OCI-LY1 (cell line): ENCODE data around the gene BFSP1.

Source experiments
- H2AFZ ChIP-seq: fragments of 200-600 bp; sonication (generic), shearing (Covaris generic); 2 replicates; pipeline ENCODE4 v1.6.0; 2014; ENCODE audit warnings: antibody characterized with exemption, mild to moderate bottlenecking, low read length
- H3F3A ChIP-seq: fragments of 200-600 bp; sonication (generic), shearing (Covaris generic); 2 replicates; pipeline ENCODE4 v1.6.0; 2014; ENCODE audit warnings: mild to moderate bottlenecking, antibody characterized with exemption, low read length, moderate library complexity; ENCODE audit not compliant: insufficient read depth
- H3K27ac ChIP-seq: fragments of 200-600 bp; sonication (generic); 2 replicates; pipeline ENCODE4 v1.5.1; 2014; ENCODE audit warnings: low read length, mixed run types, mild to moderate bottlenecking, low read depth; ENCODE audit not compliant: poor library complexity, severe bottlenecking
- H3K27me3 ChIP-seq: fragments of 200-600 bp; sonication (generic); 2 replicates; pipeline ENCODE4 v1.6.0; 2014; ENCODE audit warnings: antibody characterized with exemption, mild to moderate bottlenecking, low read length, moderate library complexity; ENCODE audit not compliant: insufficient read depth
- H3K36me3 ChIP-seq: fragments of 200-600 bp; sonication (generic); 2 replicates; pipeline ENCODE4 v1.6.1; 2014; ENCODE audit warnings: mild to moderate bottlenecking, antibody characterized with exemption, low read length, moderate library complexity, mixed read lengths; ENCODE audit not compliant: insufficient read depth
- H3K4me1 ChIP-seq: fragments of 200-600 bp; sonication (generic); 2 replicates; pipeline ENCODE4 v1.5.1; 2014; ENCODE audit warnings: mild to moderate bottlenecking, low read length, moderate library complexity; ENCODE audit not compliant: insufficient read depth, severe bottlenecking
- H3K4me2 ChIP-seq: fragments of 200-600 bp; sonication (generic), shearing (Covaris generic); 2 replicates; pipeline ENCODE4 v1.6.1; 2014; ENCODE audit warnings: low read length
- H3K4me3 ChIP-seq: fragments of 200-600 bp; sonication (generic); 2 replicates; pipeline ENCODE4 v1.5.1; 2014; ENCODE audit warnings: low read length, low read depth, mild to moderate bottlenecking, mixed read lengths; ENCODE audit not compliant: poor library complexity, severe bottlenecking
- H3K79me2 ChIP-seq: fragments of 200-600 bp; shearing (Covaris generic); 2 replicates; pipeline ENCODE4 v1.6.1; 2016; ENCODE audit warnings: mixed run types, low read length, mixed read lengths; ENCODE audit not compliant: insufficient read depth
- H3K9ac ChIP-seq: fragments of 200-600 bp; sonication (generic), shearing (Covaris generic); 2 replicates; pipeline ENCODE4 v1.6.1; 2014; ENCODE audit warnings: mild to moderate bottlenecking, low read length, mixed read lengths
- H3K9me2 ChIP-seq: fragments of 200-600 bp; sonication (generic), shearing (Covaris generic); 2 replicates; pipeline ENCODE4 v1.6.1; 2014; ENCODE audit warnings: low read depth, mild to moderate bottlenecking, low read length, mixed read lengths
- H3K9me3 ChIP-seq: fragments of 200-600 bp; shearing (Covaris generic); 2 replicates; pipeline ENCODE4 v1.6.1; 2014; ENCODE audit warnings: low read length, mixed read lengths
- H4K20me1 ChIP-seq: fragments of 200-600 bp; sonication (generic), shearing (Covaris generic); 2 replicates; pipeline ENCODE4 v1.6.0; 2016; ENCODE audit warnings: mild to moderate bottlenecking, low read length; ENCODE audit not compliant: insufficient read depth
- CTCF ChIP-seq: fragments of 200-600 bp; sonication (generic), shearing (Covaris generic); IDR thresholded peaks from 2 replicates; pipeline ENCODE4 v1.5.1; 2017; ENCODE audit warnings: mild to moderate bottlenecking, antibody characterized with exemption, low read length, moderate library complexity, mixed read lengths
- EZH2 ChIP-seq: fragments of 200-600 bp; sonication (generic), shearing (Covaris generic); IDR thresholded peaks from 2 replicates; pipeline ENCODE4 v1.8.0; 2017; ENCODE audit warnings: borderline replicate concordance, mixed run types, mild to moderate bottlenecking, antibody characterized with exemption, low read length, moderate library complexity, mixed read lengths

Gene BFSP1

DNA sequence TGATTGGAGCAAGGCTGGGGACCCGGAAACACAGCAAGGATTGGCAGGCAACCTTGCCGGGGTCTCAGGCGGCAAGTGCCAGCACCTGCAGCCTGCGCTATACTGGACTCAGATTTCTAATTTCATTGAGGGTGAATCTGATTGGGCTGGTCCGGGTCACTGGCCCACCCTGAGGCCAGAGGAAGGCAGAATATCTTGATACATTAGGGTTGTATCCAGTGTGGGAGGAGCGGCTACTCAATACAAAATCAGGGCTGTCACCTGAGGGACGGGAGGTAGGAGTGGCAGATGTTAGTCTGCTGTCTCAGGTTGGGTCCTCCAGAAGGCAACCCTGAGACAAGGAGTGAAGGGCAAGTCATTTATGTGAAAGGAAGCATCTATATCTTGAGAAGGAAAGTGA, 40.7 kb downstream of the BFSP1 start:
- no peak overlapping the region for H3K4me2 ChIP-seq
- no peak overlapping the region for H3K4me3 ChIP-seq
- H2AFZ ChIP-seq, result no peak overlapping the region
- no peaks in the 10 kb centered on the region for H3F3A ChIP-seq
- no peaks in the 10 kb centered on the region for H3K27me3 ChIP-seq
- no peaks in the 10 kb centered on the region for H3K9me3 ChIP-seq
- no peak overlapping the region for H3K9ac ChIP-seq
- no peak overlapping the region for H3K27ac ChIP-seq
- H3K79me2 ChIP-seq, result no peaks in the 10 kb centered on the region
- no peaks in the 10 kb centered on the region for H3K9me2 ChIP-seq
- no peak for TF ChIP-seq CTCF
- H4K20me1 ChIP-seq, result no peaks in the 10 kb centered on the region
- H3K36me3 ChIP-seq, result no peaks in the 10 kb centered on the region
- H3K4me1 ChIP-seq, result no peaks in the 10 kb centered on the region

- Histone ChIP-seq H3K27ac (no peak overlapping the region), H3K27me3 (no peaks in the 10 kb centered on the region), H3K79me2 (no peaks in the 10 kb centered on the region), H3K36me3 (no peaks in the 10 kb centered on the region), H3K9me3 (no peaks in the 10 kb centered on the region), H3F3A (no peaks in the 10 kb centered on the region), H3K9me2 (no peaks in the 10 kb centered on the region), H3K4me2 (no peak overlapping the region), H3K4me1 (no peaks in the 10 kb centered on the region), H4K20me1 (no peaks in the 10 kb centered on the region), H3K4me3 (no peak overlapping the region), H2AFZ (no peak overlapping the region), H3K9ac (no peak overlapping the region)
- TF ChIP-seq EZH2 (no peak), CTCF (no peak)
Measured at GRCh38 chr20:17488916-17489600, 42.1 kb downstream of the BFSP1 start.

- TF ChIP-seq CTCF (no peak), EZH2 (no peak)
- no peaks in the 10 kb centered on the region for H3K27me3 ChIP-seq
- H3K4me1 ChIP-seq, result no peaks in the 10 kb centered on the region
- no peaks in the 10 kb centered on the region for H3K9me2 ChIP-seq
- no peak overlapping the region for H3K4me3 ChIP-seq
- H3K27ac ChIP-seq, result no peak overlapping the region
- H3K36me3 ChIP-seq, result no peaks in the 10 kb centered on the region
- no peaks in the 10 kb centered on the region for H4K20me1 ChIP-seq
- H3K4me2 ChIP-seq, result no peak overlapping the region
- H2AFZ ChIP-seq, result no peak overlapping the region
- H3K79me2 ChIP-seq, result no peaks in the 10 kb centered on the region
- H3F3A ChIP-seq, result no peaks in the 10 kb centered on the region
- H3K9me3 ChIP-seq, result no peaks in the 10 kb centered on the region
- no peak overlapping the region for H3K9ac ChIP-seq
Measured at GRCh38 chr20:17485017-17485416, 46.2 kb downstream of the BFSP1 start.
